IMR-90 (cell line): ENCODE data around the gene RAP1GAP2. TPM values are rescaled to one million over a fixed set of nuclear protein-coding genes. Genes with fewer than 3 reads are reported as not detected.

Source experiments
- ATAC-seq: fragments of 200-7000 bp; cut with Tn5 transposase; 2 replicates; pipeline ENCODE4 v1.9.1; 2020; ENCODE audit warnings: low read depth, mild to moderate bottlenecking, moderate library complexity
- BruUV-seq: library from RNA; stranded (reverse); fragments of 400-500 nt; replicated peaks from 2 replicates; lab custom pipeline; 2021; lab: Mats Ljungman, UMichigan
- CTCF ChIA-PET: fragments of 300-600 bp; formaldehyde crosslinking; extraction: SDS; loops from one replicate; lab custom pipeline; 2021; ENCODE audit warnings: antibody characterized with exemption; lab: Yijun Ruan, JAX
- POLR2A ChIA-PET: fragments of 300-600 bp; sonication (Branson Sonifier 250); formaldehyde crosslinking; loops from one replicate; lab custom pipeline; 2022; ENCODE audit warnings: antibody characterized with exemption; ENCODE audit not compliant: unreplicated experiment; lab: Charles Lee
- DNase-seq: peaks from one replicate; pipeline ENCODE4 v3.0.0; 2013
- H2AFZ ChIP-seq: replicated peaks from 2 replicates; pipeline ENCODE3; 2013; ENCODE audit warnings: low read length, mild to moderate bottlenecking; ENCODE audit not compliant: poor library complexity
- H2AK5ac ChIP-seq: 2 replicates; pipeline ENCODE4 v1.6.1; 2013; ENCODE audit warnings: low read depth, low read length, inconsistent platforms
- H2AK9ac ChIP-seq: replicated peaks from 2 replicates; pipeline ENCODE3; 2013; ENCODE audit warnings: mild to moderate bottlenecking, low read depth, low read length, moderate library complexity; ENCODE audit not compliant: poor library complexity
- H2BK120ac ChIP-seq: 2 replicates; pipeline ENCODE4 v1.6.1; 2013; ENCODE audit warnings: low read depth, low read length, inconsistent platforms
- H2BK15ac ChIP-seq: 3 replicates; pipeline ENCODE4 v1.6.1; 2013; ENCODE audit warnings: low read depth, low read length, inconsistent platforms
- H2BK20ac ChIP-seq: 2 replicates; pipeline ENCODE4 v1.6.1; 2013; ENCODE audit warnings: low read depth, mild to moderate bottlenecking, inconsistent platforms, low read length, moderate library complexity
- H2BK5ac ChIP-seq: 2 replicates; pipeline ENCODE4 v1.6.1; 2013; ENCODE audit warnings: mild to moderate bottlenecking, low read depth, low read length, inconsistent platforms; ENCODE audit not compliant: poor library complexity, severe bottlenecking
- H3K14ac ChIP-seq: replicated peaks from 2 replicates; pipeline ENCODE4 v1.6.1; 2013; ENCODE audit warnings: low read depth, low read length, inconsistent platforms
- H3K18ac ChIP-seq: 2 replicates; pipeline ENCODE4 v1.6.1; 2013; ENCODE audit warnings: low read depth, low read length, control low read depth
- H3K23ac ChIP-seq: 2 replicates; pipeline ENCODE4 v1.6.1; 2013; ENCODE audit warnings: low read depth, low read length, inconsistent platforms
- H3K27ac ChIP-seq: 2 replicates; pipeline ENCODE4 v1.5.1; 2013; ENCODE audit warnings: mild to moderate bottlenecking, control low read depth, low read length; ENCODE audit not compliant: insufficient read depth
- H3K27me3 ChIP-seq: 2 replicates; pipeline ENCODE4 v1.6.1; 2013; ENCODE audit warnings: low read length; ENCODE audit not compliant: control insufficient read depth, insufficient read depth
- H3K36me3 ChIP-seq: 2 replicates; pipeline ENCODE4 v1.6.1; 2013; ENCODE audit warnings: low read length, mixed read lengths; ENCODE audit not compliant: control insufficient read depth, insufficient read depth
- H3K4ac ChIP-seq: 2 replicates; pipeline ENCODE4 v1.6.1; 2013; ENCODE audit warnings: low read depth, low read length, inconsistent platforms
- H3K4me1 ChIP-seq: 2 replicates; pipeline ENCODE4 v1.6.1; 2013; ENCODE audit warnings: low read length, mixed read lengths; ENCODE audit not compliant: control insufficient read depth, insufficient read depth
- H3K4me2 ChIP-seq: 2 replicates; pipeline ENCODE4 v1.6.1; 2013; ENCODE audit warnings: low read depth, mild to moderate bottlenecking, control low read depth, low read length, moderate library complexity
- H3K4me3 ChIP-seq: 2 replicates; pipeline ENCODE4 v1.5.1; 2013; ENCODE audit warnings: low read depth, mild to moderate bottlenecking, control low read depth, low read length, moderate library complexity; ENCODE audit not compliant: insufficient read depth
- H3K56ac ChIP-seq: 2 replicates; pipeline ENCODE4 v1.6.1; 2013; ENCODE audit warnings: low read length, inconsistent platforms; ENCODE audit not compliant: insufficient read depth; ENCODE audit errors: extremely low read depth
- H3K79me1 ChIP-seq, 2 experiments: 2 replicates each; pipeline ENCODE4 v1.6.1; 2013; ENCODE audit warnings: low read length in 2 of 2, inconsistent platforms in 1 of 2, low read depth in 1 of 2
- H3K9ac ChIP-seq: 2 replicates; pipeline ENCODE4 v1.6.1; 2013; ENCODE audit warnings: low read depth, low read length, control low read depth
- H3K9me1 ChIP-seq: 2 replicates; pipeline ENCODE4 v1.6.1; 2013; ENCODE audit warnings: low read length, inconsistent platforms; ENCODE audit not compliant: insufficient read depth
- H3K9me3 ChIP-seq: 2 replicates; pipeline ENCODE4 v1.6.1; 2013; ENCODE audit warnings: low read length; ENCODE audit not compliant: control insufficient read depth, insufficient read depth
- H4K20me1 ChIP-seq: 2 replicates; pipeline ENCODE4 v1.6.1; 2013; ENCODE audit warnings: low read length, inconsistent platforms; ENCODE audit not compliant: insufficient read depth
- H4K5ac ChIP-seq: 2 replicates; pipeline ENCODE4 v1.6.1; 2013; ENCODE audit warnings: mild to moderate bottlenecking, low read depth, low read length, control low read depth
- H4K8ac ChIP-seq, 2 experiments: 2 replicates each; pipeline ENCODE4 v1.6.1; 2013; ENCODE audit warnings: low read depth in 2 of 2, low read length in 2 of 2, control low read depth in 1 of 2, inconsistent platforms in 1 of 2
- H4K91ac ChIP-seq: 2 replicates; pipeline ENCODE4 v1.6.1; 2013; ENCODE audit warnings: low read depth, low read length, inconsistent platforms; ENCODE audit not compliant: insufficient read depth
- MAFK ChIP-seq: IDR thresholded peaks from 2 replicates; pipeline ENCODE4 v1.6.1; 2012; ENCODE audit warnings: low read depth, low read length, improper control_type of control experiment
- MAZ ChIP-seq: IDR thresholded peaks from 2 replicates; pipeline ENCODE4 v1.6.1; 2012; ENCODE audit warnings: low read depth, mild to moderate bottlenecking, low read length, improper control_type of control experiment, moderate library complexity, borderline replicate concordance
- RAD21 ChIP-seq: IDR thresholded peaks from 2 replicates; pipeline ENCODE4 v1.6.1; 2012; ENCODE audit warnings: low read length, improper control_type of control experiment
- SMC3 ChIP-seq: fragments of 150-350 bp; IDR thresholded peaks from 2 replicates; pipeline ENCODE4 v1.6.1; 2016; ENCODE audit warnings: low read depth, mild to moderate bottlenecking, antibody characterized with exemption, low read length, moderate library complexity
- USF2 ChIP-seq: fragments of 150-350 bp; IDR thresholded peaks from 2 replicates; pipeline ENCODE4 v1.6.1; 2017; ENCODE audit warnings: mild to moderate bottlenecking, antibody characterized with exemption, low read length, low read depth
- WGBS, 2 experiments: methylation state at CpG; one replicate each; pipeline versions ENCODE4 v1.1.5 to v1.1.7; 2013; ENCODE audit warnings: missing lambda C conversion rate in 2 of 2; ENCODE audit not compliant: insufficient read length in 1 of 2; ENCODE audit errors: extremely low coverage in 2 of 2; 5-methylcytosine and 5-hydroxymethylcytosine counted together
- dilution Hi-C: fragments of 300-500 bp; cut with HindIII; formaldehyde crosslinking; loops from one replicate; pipeline ENCODE4 v1.14.3; 2018; ENCODE audit warnings: low sequenced_read_pairs; ENCODE audit not compliant: unreplicated experiment
- in situ Hi-C: fragments of 300-500 bp; cut with MboI; formaldehyde crosslinking; loops from 3 replicates; pipeline ENCODE4 v1.14.3; 2019; ENCODE audit warnings: low sequenced_read_pairs, inconsistent platforms, mixed read lengths
- intact Hi-C: fragments of 100-400 bp; cut with micrococcal nuclease; formaldehyde crosslinking; loops from 2 replicates; pipeline ENCODE4 v1.10.0; 2022
- polyA plus RNA-seq, 3 experiments: library from polyadenylated mRNA; depleted of rRNA; stranded (reverse); fragments of >200 nt; gene quantifications; 2 replicates each; pipeline ENCODE4 v1.2.3, GENCODE V29; 2012; ENCODE audit warnings: low replicate concordance in 1 of 3
- total RNA-seq: library from RNA; depleted of rRNA; stranded (reverse); fragments of >200 nt; gene quantifications from 2 replicates; pipeline ENCODE4 v1.2.3, GENCODE V29; 2012

The RAP1GAP2 gene
- total and polyA plus RNA-seq, 2 of the 4 experiments (the other 2 are of a cell fraction) = 5.7 to 7.5 TPM

DNA sequence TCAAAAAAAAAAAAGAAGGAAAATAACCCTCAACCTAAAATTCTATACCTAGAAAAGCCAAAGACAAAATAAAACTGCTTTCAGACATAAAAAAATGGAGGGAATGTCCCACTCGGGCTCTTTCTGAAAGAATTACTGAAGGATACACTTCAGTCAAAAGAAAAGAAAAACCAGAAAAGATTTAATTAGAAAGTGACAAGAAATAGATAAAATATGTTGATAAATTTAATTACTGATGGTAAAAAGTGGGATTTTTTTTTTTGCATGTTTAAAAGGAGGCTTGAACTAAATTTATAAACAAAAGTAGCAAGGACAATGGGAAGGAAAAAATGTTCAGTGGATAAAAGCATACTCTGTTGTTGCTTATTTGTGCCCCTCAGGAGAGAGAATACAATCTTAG, 178.1 kb downstream of the RAP1GAP2 start:
- H3K36me3 ChIP-seq = no peaks in the 10 kb centered on the region
- intact Hi-C loops (no loop called here), dilution Hi-C loops (no loop called here), in situ Hi-C loops (no loop called here)
- H2BK15ac ChIP-seq = no peak overlapping the region
- H3K9me3 ChIP-seq = no peaks in the 10 kb centered on the region
- H3K14ac ChIP-seq = no peak overlapping the region
- POLR2A ChIA-PET = no interaction called here
- H2BK20ac ChIP-seq = no peak overlapping the region
- TF ChIP-seq USF2 (no peak), MAZ (no peak), RAD21 (no peak), SMC3 (no peak), MAFK (no peak)
- H3K4me1 ChIP-seq = no peaks in the 10 kb centered on the region
- H2BK120ac ChIP-seq = no peak overlapping the region
- no peak overlapping the region for H4K8ac ChIP-seq
- no TSS peak for BruUV-seq
- no peak overlapping the region for H2AFZ ChIP-seq
- no CpG with 5 or more reads among the region's 1 CpG for whole genome bisulfite sequencing, 2 experiments
- H3K4me3 ChIP-seq = no peak overlapping the region
- H4K91ac ChIP-seq = no peak overlapping the region
- H2AK9ac ChIP-seq = no peak overlapping the region
- H3K27ac ChIP-seq = no peak overlapping the region
- no peak overlapping the region for H3K56ac ChIP-seq
- no peak overlapping the region for H3K4ac ChIP-seq
- ATAC-seq (no peak), DNase-seq (no peak)
- 0 out of 4 replicates have a peak, but pooled peaks cover 0 to 4% of the 10 kb centered on the region in 2 experiments for H3K79me1 ChIP-seq
- no peaks in the 10 kb centered on the region for H3K9me1 ChIP-seq
- H3K18ac ChIP-seq = no peak overlapping the region
- no peak overlapping the region for H4K5ac ChIP-seq
- no peak overlapping the region for H3K23ac ChIP-seq
- H3K27me3 ChIP-seq = no peaks in the 10 kb centered on the region
- CTCF ChIA-PET = no interaction called here
- H2AK5ac ChIP-seq = no peak overlapping the region
- no peak overlapping the region for H3K4me2 ChIP-seq
- H3K9ac ChIP-seq = no peak overlapping the region
- no peaks in the 10 kb centered on the region for H4K20me1 ChIP-seq
- H2BK5ac ChIP-seq = no peak overlapping the region
